Esophagus muscularis mucosa (tissue), 3 donors: Measurements from ENCODE around the gene TAS2R41.
"Not testable (repeated sequence)": the region's sequence is repeated elsewhere in the genome, so short reads cannot be mapped to it uniquely, and the experiment has no call there.

ENCODE experiments used
- POLR2A ChIP-seq: fragments of 450-650 bp; IDR thresholded peaks from one replicate; pipeline ENCODE4 v1.6.1; 2017; ENCODE audit warnings: antibody characterized with exemption, moderate library complexity, mild to moderate bottlenecking, low read depth
- TF ChIP-seq, protein P1 (sequence below), 3 experiments: fragments of 200-600 bp in 2 of 3; fragments of 450-650 bp in 1 of 3; sonication (generic) in 2 of 3; IDR thresholded peaks; one replicate each; pipeline ENCODE4 v1.5.1; 2017 to 2019; ENCODE audit warnings: antibody characterized with exemption in 3 of 3, mild to moderate bottlenecking in 2 of 3, moderate library complexity in 1 of 3

DNA sequence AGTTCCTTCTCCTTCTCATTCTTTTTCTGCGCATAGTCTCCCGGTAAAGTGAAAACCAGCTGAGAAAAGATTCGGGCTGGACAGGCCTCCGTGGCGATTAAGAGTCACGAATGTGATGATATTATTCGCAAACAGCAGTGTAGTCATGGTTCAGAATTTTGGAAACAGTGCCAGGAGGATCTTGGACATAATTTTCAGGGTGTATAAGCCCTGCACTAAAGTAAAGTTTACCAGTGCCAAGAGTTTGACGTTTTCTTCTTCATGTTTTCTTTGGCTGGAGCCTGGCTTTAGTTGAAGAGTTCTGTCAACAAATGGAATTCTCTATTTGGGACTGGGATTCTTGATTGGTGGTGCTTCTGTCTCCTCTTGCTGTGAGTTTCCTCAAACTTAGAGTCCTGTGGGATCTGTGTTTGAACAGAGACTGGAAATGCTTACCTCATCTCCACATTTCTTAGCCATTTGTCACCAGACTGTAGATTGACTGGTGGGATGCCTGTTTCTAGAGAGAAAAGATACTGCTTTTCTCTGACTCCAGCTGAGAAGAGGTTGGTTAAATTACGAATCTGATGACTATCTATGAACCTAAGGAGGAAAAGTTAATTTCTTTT lies 44.7 kb downstream of the TAS2R41 start:
- not testable (repeated sequence) for TF ChIP-seq POLR2A
- TF ChIP-seq, protein P1, sequence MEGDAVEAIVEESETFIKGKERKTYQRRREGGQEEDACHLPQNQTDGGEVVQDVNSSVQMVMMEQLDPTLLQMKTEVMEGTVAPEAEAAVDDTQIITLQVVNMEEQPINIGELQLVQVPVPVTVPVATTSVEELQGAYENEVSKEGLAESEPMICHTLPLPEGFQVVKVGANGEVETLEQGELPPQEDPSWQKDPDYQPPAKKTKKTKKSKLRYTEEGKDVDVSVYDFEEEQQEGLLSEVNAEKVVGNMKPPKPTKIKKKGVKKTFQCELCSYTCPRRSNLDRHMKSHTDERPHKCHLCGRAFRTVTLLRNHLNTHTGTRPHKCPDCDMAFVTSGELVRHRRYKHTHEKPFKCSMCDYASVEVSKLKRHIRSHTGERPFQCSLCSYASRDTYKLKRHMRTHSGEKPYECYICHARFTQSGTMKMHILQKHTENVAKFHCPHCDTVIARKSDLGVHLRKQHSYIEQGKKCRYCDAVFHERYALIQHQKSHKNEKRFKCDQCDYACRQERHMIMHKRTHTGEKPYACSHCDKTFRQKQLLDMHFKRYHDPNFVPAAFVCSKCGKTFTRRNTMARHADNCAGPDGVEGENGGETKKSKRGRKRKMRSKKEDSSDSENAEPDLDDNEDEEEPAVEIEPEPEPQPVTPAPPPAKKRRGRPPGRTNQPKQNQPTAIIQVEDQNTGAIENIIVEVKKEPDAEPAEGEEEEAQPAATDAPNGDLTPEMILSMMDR (IDR thresholded peaks at IDR 0.05), result not testable (repeated sequence)
